Measurements from ENCODE around the gene PBX1. TPM values are rescaled to one million over a fixed set of nuclear protein-coding genes. Genes with fewer than 3 reads are reported as not detected.

PBX1 gene
- total and polyA plus RNA-seq, 2 of the 4 experiments (the other 2 are of a cell fraction): 13.9 to 17.9 TPM

- Histone ChIP-seq H3K18ac (ENCODE audit: low read depth, low read length) (no peak overlapping the region), H3K9ac (ENCODE audit: low read depth, low read length) (no peak overlapping the region), H3K79me1 (ENCODE audit: low read depth in 1 of 2, low read length in 2 of 2) (no peaks in the 10 kb centered on the region), H2BK120ac (ENCODE audit: low read depth, low read length) (no peak overlapping the region), H2BK5ac (ENCODE audit: low read depth, low read length, poor library complexity, severe bottlenecking) (no peak overlapping the region), H3K27ac (ENCODE audit: insufficient read depth, low read length) (no peak overlapping the region), H3K14ac (replicated peaks; ENCODE audit: low read depth, low read length) (no peak overlapping the region), H4K20me1 (ENCODE audit: insufficient read depth, low read length) (no peaks in the 10 kb centered on the region), H2BK15ac (ENCODE audit: low read depth, low read length) (no peak overlapping the region), H3K23ac (ENCODE audit: low read depth, low read length) (no peak overlapping the region), H3K9me3 (ENCODE audit: control insufficient read depth, insufficient read depth, low read length) (no peaks in the 10 kb centered on the region), H3K4me3 (ENCODE audit: insufficient read depth, low read depth, low read length) (no peak overlapping the region), H3K4me1 (ENCODE audit: control insufficient read depth, insufficient read depth, low read length) (no peaks in the 10 kb centered on the region), H2AK9ac (replicated peaks; ENCODE audit: low read depth, low read length, poor library complexity) (no peak overlapping the region), H3K9me1 (ENCODE audit: insufficient read depth, low read length) (no peaks in the 10 kb centered on the region), H2AFZ (replicated peaks; ENCODE audit: low read length, poor library complexity) (no peak overlapping the region), H4K8ac (ENCODE audit: low read depth in 2 of 2, low read length in 2 of 2) (no peak overlapping the region), H3K4ac (ENCODE audit: low read depth, low read length) (no peak overlapping the region), H3K36me3 (ENCODE audit: control insufficient read depth, insufficient read depth, low read length) (no peaks in the 10 kb centered on the region), H4K91ac (ENCODE audit: insufficient read depth, low read depth, low read length) (no peak overlapping the region), H2BK20ac (ENCODE audit: low read depth, low read length) (no peak overlapping the region), H3K27me3 (ENCODE audit: control insufficient read depth, insufficient read depth, low read length) (no peaks in the 10 kb centered on the region), H3K4me2 (ENCODE audit: low read depth, low read length) (no peak overlapping the region), H3K56ac (ENCODE audit: extremely low read depth, insufficient read depth, low read length) (no peak overlapping the region), H2AK5ac (ENCODE audit: low read depth, low read length) (no peak overlapping the region), H4K5ac (ENCODE audit: low read depth, low read length) (no peak overlapping the region)
- TF ChIP-seq MAFK (IDR thresholded peaks at IDR 0.05; ENCODE audit: low read depth, low read length): no peak
- TF ChIP-seq USF2 (IDR thresholded peaks at IDR 0.05; ENCODE audit: low read depth, low read length): no peak
- no peak for TF ChIP-seq RAD21 (IDR thresholded peaks at IDR 0.05; ENCODE audit: low read length)
- no peak for TF ChIP-seq RCOR1 (IDR thresholded peaks at IDR 0.05; ENCODE audit: insufficient replicate concordance, low read length)
- no peak for TF ChIP-seq FOS (IDR thresholded peaks at IDR 0.05; ENCODE audit: low read depth, low read length)
- no peak for TF ChIP-seq POLR2A (IDR thresholded peaks at IDR 0.05; ENCODE audit: low read depth, low read length)
- TF ChIP-seq CHD1 (IDR thresholded peaks at IDR 0.05; ENCODE audit: low read depth, low read length): no peak
- no peak for TF ChIP-seq CTCF (conservative IDR thresholded peaks at IDR 0.05; ENCODE audit: low read depth, low read length)
- TF ChIP-seq ELK1 (IDR thresholded peaks at IDR 0.05; ENCODE audit: borderline replicate concordance, low read depth, low read length): no peak
- TF ChIP-seq MXI1 (IDR thresholded peaks at IDR 0.05; ENCODE audit: borderline replicate concordance, low read depth, low read length): no peak
- TF ChIP-seq SMC3 (IDR thresholded peaks at IDR 0.05; ENCODE audit: low read depth, low read length): no peak
- no peak for TF ChIP-seq BHLHE40 (IDR thresholded peaks at IDR 0.05; ENCODE audit: low read depth, low read length)
- no peak for TF ChIP-seq CEBPB (IDR thresholded peaks at IDR 0.05; ENCODE audit: low read depth, low read length)
- TF ChIP-seq NFE2L2 (IDR thresholded peaks at IDR 0.05; ENCODE audit: low read depth, low read length): no peak
- TF ChIP-seq MAZ (IDR thresholded peaks at IDR 0.05; ENCODE audit: borderline replicate concordance, low read depth, low read length): no peak
- TF ChIP-seq RFX5 (IDR thresholded peaks at IDR 0.05; ENCODE audit: low read depth, low read length): no peak
- no TSS peak for BruUV-seq (replicated peaks)
- ChIA-PET POLR2A (ENCODE audit: unreplicated experiment) (no interaction called here), CTCF (no interaction called here)
- ATAC-seq (ENCODE audit: low read depth) (no peak), DNase-seq (no peak)
- dilution Hi-C loops (cut with HindIII; ENCODE audit: low sequenced_read_pairs, unreplicated experiment): no loop called here
- in situ Hi-C loops (cut with MboI; ENCODE audit: low sequenced_read_pairs): no loop called here
- no CpG with 5 or more reads among the region's 1 CpG for WGBS, 2 experiments (ENCODE audit: extremely low coverage in 2 of 2, insufficient read length in 1 of 2)
- intact Hi-C loops (cut with micrococcal nuclease): no loop called here
Measured at GRCh38 chr1:164886101-164886500, 327.1 kb downstream of the PBX1 start.
